Fibroblast of skin of scalp (primary cell): ENCODE data around the gene TUBB6.

Experiments used
- DNase-seq: peaks from one replicate; pipeline ENCODE4 v3.0.0-alpha.2; 2013

Gene TUBB6

GRCh38 chr18:12315490-12315889, 7.4 kb downstream of the TUBB6 start:
- no peak for DNase-seq

GRCh38 chr18:12315911-12316310, 7.9 kb downstream of the TUBB6 start:
- no peak for DNase-seq

GRCh38 chr18:12317664-12318333, 9.8 kb downstream of the TUBB6 start:
- peak; percentile 62 for DNase-seq

- DNase-seq = no peak
Measured at GRCh38 chr18:12318334-12318697, 10.3 kb downstream of the TUBB6 start.

- no peak for DNase-seq
Measured at GRCh38 chr18:12318857-12319256, 10.8 kb downstream of the TUBB6 start.

GRCh38 chr18:12321333-12321732, 13.3 kb downstream of the TUBB6 start:
- no peak for DNase-seq

GRCh38 chr18:12324991-12325725, 17.1 kb downstream of the TUBB6 start:
- no peak for DNase-seq

- DNase-seq = no peak
Measured at GRCh38 chr18:12325726-12326245, 17.7 kb downstream of the TUBB6 start.

GRCh38 chr18:12326711-12327460, 18.8 kb downstream of the TUBB6 start:
- no peak for DNase-seq

- DNase-seq = peak; percentile 78
Measured at GRCh38 chr18:12327510-12328178, 19.6 kb downstream of the TUBB6 start.

- no peak for DNase-seq
Measured at GRCh38 chr18:12328179-12328823, 20.3 kb downstream of the TUBB6 start.

- no peak for DNase-seq
Measured at GRCh38 chr18:12329125-12329698, 21.2 kb downstream of the TUBB6 start.

- DNase-seq = no peak
Measured at GRCh38 chr18:12330766-12331165, 22.7 kb downstream of the TUBB6 start.

GRCh38 chr18:12333506-12334290, 25.7 kb downstream of the TUBB6 start:
- peak; percentile 56 for DNase-seq

- DNase-seq = no peak
Measured at GRCh38 chr18:12334366-12334808, 26.3 kb downstream of the TUBB6 start.

GRCh38 chr18:12334863-12335262, 26.8 kb downstream of the TUBB6 start:
- no peak for DNase-seq

GRCh38 chr18:12335503-12335902, 27.5 kb downstream of the TUBB6 start:
- no peak for DNase-seq

GRCh38 chr18:12336171-12336613, 28.2 kb downstream of the TUBB6 start:
- no peak for DNase-seq

- DNase-seq = peak; percentile 83
Measured at GRCh38 chr18:12336887-12337286, 28.8 kb downstream of the TUBB6 start.

GRCh38 chr18:12338382-12338781, 30.3 kb downstream of the TUBB6 start:
- DNase-seq = no peak
